Spleen (tissue), 11 donors: ENCODE results near the gene DTNB. TPM values are rescaled to one million over a fixed set of nuclear protein-coding genes. Genes with fewer than 3 reads are reported as not detected.

Experiments
- DNase-seq: peaks from one replicate; pipeline ENCODE4 v3.0.0-alpha.2; 2020
- H3K27ac ChIP-seq, 8 donors: fragments of 200-600 bp; sonication (generic) in 7 of 8; 1 replicate in 4 of 8; 2 replicates in 4 of 8; pipeline versions ENCODE4 v1.5.0 to v1.8.0; 2016 to 2021; ENCODE audit warnings: inconsistent platforms in 4 of 8, mild to moderate bottlenecking in 4 of 8, moderate library complexity in 1 of 8
- H3K27me3 ChIP-seq, 7 donors: fragments of 200-600 bp; sonication (generic) in 6 of 7; replicated peaks in 1 of 7; 1 replicate in 4 of 7; 2 replicates in 3 of 7; pipeline versions ENCODE4 v1.5.0 to v1.8.0; 2016 to 2021; ENCODE audit warnings: inconsistent platforms in 3 of 7, mild to moderate bottlenecking in 1 of 7
- H3K36me3 ChIP-seq, 6 donors: fragments of 200-600 bp; sonication (generic) in 5 of 6; 1 replicate in 4 of 6; 2 replicates in 2 of 6; pipeline versions ENCODE4 v1.5.0 to v1.8.0; 2016 to 2021; ENCODE audit warnings: inconsistent platforms in 2 of 6
- H3K4me1 ChIP-seq, 6 donors: fragments of 200-600 bp; sonication (generic) in 5 of 6; 1 replicate in 3 of 6; 2 replicates in 3 of 6; pipeline versions ENCODE4 v1.5.0 to v1.8.0; 2016 to 2021; ENCODE audit warnings: inconsistent platforms in 3 of 6
- H3K4me3 ChIP-seq, 8 donors: fragments of 200-600 bp; sonication (generic) in 7 of 8; 1 replicate in 4 of 8; 2 replicates in 4 of 8; pipeline versions ENCODE4 v1.5.0 to v1.8.0; 2016 to 2021; ENCODE audit warnings: inconsistent platforms in 4 of 8, mild to moderate bottlenecking in 4 of 8, moderate library complexity in 2 of 8
- H3K9me3 ChIP-seq, 8 donors: fragments of 200-600 bp; sonication (generic) in 7 of 8; 1 replicate in 4 of 8; 2 replicates in 4 of 8; pipeline versions ENCODE4 v1.5.0 to v1.8.0; 2016 to 2021; ENCODE audit warnings: inconsistent platforms in 4 of 8
- CTCF ChIP-seq, 11 experiments: fragments of 200-600 bp in 7 of 11; fragments of 450-650 bp in 4 of 11; sonication (generic) in 4 of 11; IDR thresholded peaks in 8 of 11; conservative IDR thresholded peaks in 3 of 11; 1 replicate in 7 of 11; 2 replicates in 4 of 11; pipeline versions ENCODE4 v1.4.0 to v1.8.0; 2016 to 2021; ENCODE audit warnings: antibody characterized with exemption in 11 of 11, inconsistent platforms in 4 of 11, mild to moderate bottlenecking in 1 of 11
- POLR2A ChIP-seq, 3 donors: fragments of 450-650 bp; IDR thresholded peaks; one replicate each; pipeline ENCODE4 v1.5.1; 2017; ENCODE audit warnings: antibody characterized with exemption in 3 of 3, mild to moderate bottlenecking in 1 of 3
- POLR2AphosphoS5 ChIP-seq, 3 donors: sonication (generic); formaldehyde crosslinking; IDR thresholded peaks; one replicate each; pipeline ENCODE4 v1.5.1; 2017; ENCODE audit warnings: antibody characterized with exemption in 3 of 3
- WGBS, 5 donors: extraction: QIAGEN DNeasy Blood & Tissue Kit in 3 of 5; methylation state at CpG; one replicate each; pipeline versions ENCODE4 v1.1.5 to v1.1.7; 2013 to 2018; 5-methylcytosine and 5-hydroxymethylcytosine counted together
- intact Hi-C: fragments of 100-400 bp; cut with DNase I; formaldehyde crosslinking; loops from one replicate; pipeline ENCODE4 v1.15.0; 2023; ENCODE audit warnings: low total_unique reads
- polyA plus RNA-seq, 3 donors: library from polyadenylated mRNA; stranded (reverse); fragments of 200-250 nt; gene quantifications; one replicate each; pipeline ENCODE4 v1.2.1, GENCODE V29; 2013
- total RNA-seq, 7 donors: library from RNA; depleted of rRNA in 3 of 7; stranded (reverse); fragments of >200 nt in 3 of 7; fragmentation: NEBNext Ultra II Directional in 4 of 7; extraction: Animal tissue kit (Norgen Biotek cat#: 25700) in 4 of 7; gene quantifications; one replicate each; pipeline versions ENCODE4 v1.1.0 to v1.2.1, GENCODE V29; 2016 to 2021
- donor health status: healthy with polysubstance abuse.
- donor health status: DM: no; HTN: no; CAD: no; lungs with moderate emphysema.
- donor health status: DM: no; HTN: no; CAD: no.
- donor health status: Bipolar disorder and iron deficiency.
- donor health status: healthy.
- donor health status: DM: no; HTN: no; CAD: no.
- donor health status: DM: yes; HTN: yes; CAD: no.

DTNB gene
- total and polyA plus RNA-seq, 10 donors, result 4.5 to 28.9 (median 20.4) TPM

GRCh38 chr2:25397777-25398176, 275.6 kb downstream of the DTNB start:
- Histone ChIP-seq H3K4me3 (no peak overlapping the region), H3K36me3 (no peaks in the 10 kb centered on the region), H3K4me1 (peaks cover 0 to 32% (median 18%) of the 10 kb centered on the region in 6 donors), H3K27ac (no peak overlapping the region), H3K27me3 (no peaks in the 10 kb centered on the region), H3K9me3 (no peaks in the 10 kb centered on the region)
- TF ChIP-seq CTCF (IDR thresholded peaks at IDR 0.05 in 8 of 11, conservative IDR thresholded peaks at IDR 0.05 in 3 of 11) (no peak), POLR2A (IDR thresholded peaks at IDR 0.05) (no peak), POLR2AphosphoS5 (IDR thresholded peaks at IDR 0.05) (no peak)
- no peak for DNase-seq
- WGBS, 5 donors, result 87 to 99% (median 95%) methylated on average over 4 of the region's 4 CpGs
- intact Hi-C loops, result no loop called here

GRCh38 chr2:25389161-25389560, 284.2 kb downstream of the DTNB start:
- intact Hi-C loops, result no loop called here
- 96 to 98% (median 96%) methylated on average over 9 of the region's 9 CpGs for WGBS, 5 donors
- no peak for DNase-seq
- no peaks in the 10 kb centered on the region for H3K9me3 ChIP-seq
- no peaks in the 10 kb centered on the region for H3K27me3 ChIP-seq
- H3K36me3 ChIP-seq, result peaks cover 0 to 32% (median 0%) of the 10 kb centered on the region in 6 donors
- H3K4me1 ChIP-seq, result peaks cover 0 to 8% (median 7%) of the 10 kb centered on the region in 6 donors
- H3K27ac ChIP-seq, result no peak overlapping the region
- peak overlapping the region in 1 of 8 donors; percentile 15 for H3K4me3 ChIP-seq
- TF ChIP-seq POLR2A (IDR thresholded peaks at IDR 0.05), result no peak
- TF ChIP-seq POLR2AphosphoS5 (IDR thresholded peaks at IDR 0.05), result no peak
- no peak for TF ChIP-seq CTCF (IDR thresholded peaks at IDR 0.05 in 8 of 11, conservative IDR thresholded peaks at IDR 0.05 in 3 of 11)

GRCh38 chr2:25388491-25388890, 284.9 kb downstream of the DTNB start:
- peak overlapping the region in 1 of 8 donors; percentile 15 for H3K4me3 ChIP-seq
- peak overlapping the region in 2 of 8 donors; percentile 4 to 10 for H3K27ac ChIP-seq
- no peaks in the 10 kb centered on the region for H3K9me3 ChIP-seq
- intact Hi-C loops, result no loop called here
- peaks cover 0 to 32% (median 0%) of the 10 kb centered on the region in 6 donors for H3K36me3 ChIP-seq
- H3K4me1 ChIP-seq, result peaks cover 0 to 8% (median 7%) of the 10 kb centered on the region in 6 donors
- no peak for DNase-seq
- no peaks in the 10 kb centered on the region for H3K27me3 ChIP-seq
- TF ChIP-seq POLR2A (IDR thresholded peaks at IDR 0.05) (no peak), POLR2AphosphoS5 (IDR thresholded peaks at IDR 0.05) (no peak), CTCF (IDR thresholded peaks at IDR 0.05 in 8 of 11, conservative IDR thresholded peaks at IDR 0.05 in 3 of 11) (no peak)
- 58 to 78% (median 65%) methylated on average over 6 of the region's 6 CpGs for WGBS, 5 donors

- 69 to 96% (median 78%) methylated on average over 15 to 17 of the region's 17 CpGs for WGBS, 5 donors
- Histone ChIP-seq H3K9me3 (no peaks in the 10 kb centered on the region), H3K27me3 (no peaks in the 10 kb centered on the region), H3K36me3 (peaks cover 0 to 32% (median 0%) of the 10 kb centered on the region in 6 donors), H3K4me1 (peaks cover 0 to 8% (median 7%) of the 10 kb centered on the region in 6 donors), H3K4me3 (peak overlapping the region in 1 of 8 donors; percentile 15), H3K27ac (peak overlapping the region in 2 of 8 donors; percentile 4 to 10)
- TF ChIP-seq CTCF (IDR thresholded peaks at IDR 0.05 in 8 of 11, conservative IDR thresholded peaks at IDR 0.05 in 3 of 11), result no peak
- TF ChIP-seq POLR2A (IDR thresholded peaks at IDR 0.05), result no peak
- peak in 1 of 3 donors; percentile 14 for TF ChIP-seq POLR2AphosphoS5 (IDR thresholded peaks at IDR 0.05)
- no peak for DNase-seq
- intact Hi-C loops, result no loop called here
These were observed 285.4 kb downstream of the DTNB start for GRCh38 chr2:25387876-25388449.
